Measurements from ENCODE around the gene RIN2.

Gene RIN2

DNA sequence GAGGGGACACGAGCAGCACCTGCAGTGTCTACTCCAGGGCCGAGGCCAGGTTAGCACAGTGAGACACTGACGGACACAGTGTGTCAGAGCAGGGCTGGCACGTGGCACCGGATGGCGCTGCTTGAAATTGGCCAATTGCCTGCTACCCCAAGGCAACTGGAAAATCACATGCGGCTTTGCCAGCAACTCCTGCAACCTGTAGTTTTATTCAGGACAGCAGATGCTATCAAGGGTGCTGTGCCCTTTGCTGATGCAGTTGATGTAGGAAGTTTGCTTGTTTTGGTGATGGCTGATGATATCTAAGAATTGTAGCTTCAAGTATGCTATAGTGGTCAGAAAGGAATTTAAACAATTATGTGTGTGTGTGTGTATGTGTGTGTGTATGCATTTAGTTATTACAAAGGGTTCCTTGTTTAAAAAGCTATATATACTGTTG is 25.9 kb downstream of the RIN2 start:
- no peak overlapping the region for H3K4me3 ChIP-seq (ENCODE audit: low read depth, low read length)
- TF ChIP-seq, protein P1, sequence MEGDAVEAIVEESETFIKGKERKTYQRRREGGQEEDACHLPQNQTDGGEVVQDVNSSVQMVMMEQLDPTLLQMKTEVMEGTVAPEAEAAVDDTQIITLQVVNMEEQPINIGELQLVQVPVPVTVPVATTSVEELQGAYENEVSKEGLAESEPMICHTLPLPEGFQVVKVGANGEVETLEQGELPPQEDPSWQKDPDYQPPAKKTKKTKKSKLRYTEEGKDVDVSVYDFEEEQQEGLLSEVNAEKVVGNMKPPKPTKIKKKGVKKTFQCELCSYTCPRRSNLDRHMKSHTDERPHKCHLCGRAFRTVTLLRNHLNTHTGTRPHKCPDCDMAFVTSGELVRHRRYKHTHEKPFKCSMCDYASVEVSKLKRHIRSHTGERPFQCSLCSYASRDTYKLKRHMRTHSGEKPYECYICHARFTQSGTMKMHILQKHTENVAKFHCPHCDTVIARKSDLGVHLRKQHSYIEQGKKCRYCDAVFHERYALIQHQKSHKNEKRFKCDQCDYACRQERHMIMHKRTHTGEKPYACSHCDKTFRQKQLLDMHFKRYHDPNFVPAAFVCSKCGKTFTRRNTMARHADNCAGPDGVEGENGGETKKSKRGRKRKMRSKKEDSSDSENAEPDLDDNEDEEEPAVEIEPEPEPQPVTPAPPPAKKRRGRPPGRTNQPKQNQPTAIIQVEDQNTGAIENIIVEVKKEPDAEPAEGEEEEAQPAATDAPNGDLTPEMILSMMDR (IDR thresholded peaks at IDR 0.05; ENCODE audit: control insufficient read depth, extremely low read depth, insufficient read depth), result peak; percentile 19; the same call in 1 of the 2 replicates
- peak; percentile 50 for DNase-seq (ENCODE audit: low read depth)

DNA sequence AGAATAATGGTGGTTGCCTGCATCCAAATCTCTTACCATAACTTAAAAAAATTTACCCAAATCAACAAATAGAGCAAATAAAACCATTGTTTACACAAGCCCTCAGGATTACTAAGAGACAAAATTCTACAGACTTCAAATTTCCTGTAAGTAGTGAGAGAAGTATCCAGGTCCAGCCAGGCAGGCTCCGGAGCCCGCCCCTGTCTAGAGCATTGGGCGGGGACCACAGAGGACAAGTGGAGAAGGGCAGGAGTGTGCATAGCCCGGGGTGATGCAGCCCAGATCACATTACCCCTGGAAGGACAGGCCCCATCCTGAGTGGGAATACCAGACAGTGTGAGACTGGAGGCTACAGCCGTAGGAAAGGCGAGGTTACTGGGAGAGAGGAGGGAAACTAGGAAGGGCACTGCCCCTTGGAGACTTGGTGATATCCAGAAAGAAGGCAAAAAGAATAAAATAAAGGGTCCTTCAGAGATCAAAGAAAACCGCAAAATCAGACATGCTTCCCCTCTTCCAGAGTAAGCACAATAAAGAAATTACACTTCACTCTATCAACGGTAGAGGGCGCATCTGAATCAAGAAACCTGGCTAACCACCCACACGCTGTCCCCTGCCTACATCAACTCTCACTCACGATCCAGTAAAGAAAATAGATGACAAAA is 26.6 kb downstream of the RIN2 start:
- H3K4me3 ChIP-seq (ENCODE audit: low read depth, low read length), result no peak overlapping the region
- TF ChIP-seq, protein P1 (IDR thresholded peaks at IDR 0.05; ENCODE audit: control insufficient read depth, extremely low read depth, insufficient read depth), result peak; percentile 68

DNA sequence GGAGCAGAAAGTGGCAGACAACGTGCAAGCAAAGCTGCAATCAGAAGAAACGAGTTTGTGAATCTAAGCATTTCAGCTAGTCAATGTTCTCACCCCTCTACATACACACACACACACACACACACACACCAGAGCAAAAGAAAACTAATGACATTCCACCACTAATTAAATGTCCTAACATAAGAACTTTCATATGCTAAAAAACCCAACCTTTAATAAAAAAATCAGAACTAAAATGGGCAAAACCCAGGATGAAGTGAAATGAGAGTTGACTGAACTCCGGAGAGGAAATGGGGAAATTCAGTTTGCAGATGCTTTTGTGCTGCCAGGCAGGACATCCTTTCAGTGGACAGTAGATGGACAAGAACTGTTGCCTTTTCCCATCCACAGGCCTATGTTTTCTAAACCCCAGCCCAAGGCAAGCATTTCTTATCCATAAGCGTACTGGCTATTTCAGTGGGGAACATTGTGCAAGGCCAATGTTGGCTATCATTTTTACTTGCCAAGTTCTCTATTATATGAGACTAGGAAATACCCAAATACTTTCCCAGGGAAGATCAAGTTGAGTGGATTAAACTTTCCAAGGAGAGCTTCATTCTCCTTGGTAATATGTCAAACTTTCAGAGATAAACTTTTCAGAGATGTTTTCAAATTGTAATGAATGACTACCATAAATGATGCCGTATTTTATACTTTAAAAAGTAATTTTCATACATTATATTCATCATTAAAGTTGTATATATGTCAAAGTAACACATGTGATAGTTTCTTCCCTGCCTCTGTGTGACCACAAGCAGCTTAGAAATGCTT is 27.3 kb downstream of the RIN2 start:
- TF ChIP-seq, protein P1 (IDR thresholded peaks at IDR 0.05; ENCODE audit: control insufficient read depth, extremely low read depth, insufficient read depth), result no peak
- no peak for DNase-seq (ENCODE audit: low read depth)
- H3K4me3 ChIP-seq (ENCODE audit: low read depth, low read length), result no peak overlapping the region

More for the DNA sequence above, 26.6 kb downstream of the RIN2 start:
- DNase-seq (ENCODE audit: low read depth), result peak; percentile 56

DNA sequence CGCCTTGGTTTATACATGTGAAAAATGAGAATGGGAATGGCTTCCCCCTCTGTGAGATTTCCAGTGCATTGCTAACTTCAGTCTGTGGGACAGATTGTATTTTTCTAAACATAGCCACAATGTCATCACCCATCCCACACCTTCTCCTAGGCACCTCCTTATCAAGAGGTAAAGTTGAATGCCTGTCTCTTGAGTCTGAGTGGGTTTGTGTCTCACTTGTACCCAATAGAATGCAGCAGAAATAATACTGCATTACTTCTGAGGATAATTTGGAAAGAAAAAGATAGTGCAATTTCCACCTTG is 27.9 kb downstream of the RIN2 start:
- TF ChIP-seq, protein P1 (IDR thresholded peaks at IDR 0.05; ENCODE audit: control insufficient read depth, extremely low read depth, insufficient read depth), result no peak
- no peak overlapping the region for H3K4me3 ChIP-seq (ENCODE audit: low read depth, low read length)
- no peak for DNase-seq (ENCODE audit: low read depth)

DNA sequence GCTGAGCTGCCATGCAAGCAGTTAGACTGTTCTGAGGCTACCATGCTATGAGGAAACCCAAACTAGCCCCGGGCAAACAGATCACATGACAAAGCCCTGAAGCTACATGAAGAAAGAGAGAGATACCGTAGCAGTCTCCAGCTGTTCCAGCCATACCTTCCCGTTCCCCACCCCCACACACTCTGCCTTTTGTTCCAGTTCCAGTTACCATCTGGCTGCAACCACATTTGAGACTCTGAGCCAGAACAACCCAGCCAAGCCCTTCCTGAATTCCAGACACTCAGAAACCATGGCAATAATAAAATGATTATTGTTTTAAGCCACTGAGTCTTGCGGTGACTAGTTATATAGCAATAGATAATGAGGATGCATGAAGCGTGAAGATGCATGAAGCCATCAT is 28.3 kb downstream of the RIN2 start:
- DNase-seq (ENCODE audit: low read depth), result no peak
- no peak overlapping the region for H3K4me3 ChIP-seq (ENCODE audit: low read depth, low read length)
- TF ChIP-seq, protein P1 (IDR thresholded peaks at IDR 0.05; ENCODE audit: control insufficient read depth, extremely low read depth, insufficient read depth), result no peak

DNA sequence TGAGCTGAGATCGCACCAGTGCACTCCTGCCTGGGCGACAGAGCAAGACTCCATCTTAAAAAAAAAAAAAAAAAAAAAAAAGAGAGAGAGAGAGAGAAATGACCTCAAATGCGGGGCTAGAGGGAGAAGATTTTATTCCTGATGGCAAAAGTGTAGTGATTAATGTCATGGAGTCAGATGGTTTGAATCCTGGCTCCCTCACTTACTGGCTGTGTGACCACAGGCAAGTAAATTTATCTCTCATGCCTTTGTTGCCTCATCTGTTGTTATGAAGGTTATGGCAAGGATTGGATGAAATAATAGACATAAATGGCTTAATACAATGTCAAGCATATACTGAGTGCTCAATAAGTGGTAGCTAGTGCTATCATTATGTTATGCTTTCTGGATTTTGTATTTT is 29.3 kb downstream of the RIN2 start:
- no peak for DNase-seq (ENCODE audit: low read depth)
- H3K4me3 ChIP-seq (ENCODE audit: low read depth, low read length), result no peak overlapping the region
- TF ChIP-seq, protein P1 (IDR thresholded peaks at IDR 0.05; ENCODE audit: control insufficient read depth, extremely low read depth, insufficient read depth), result no peak

Measured in LNCaP clone FGC (cell line).